ENCODE results near the gene MARCHF7.

The MARCHF7 gene

DNA sequence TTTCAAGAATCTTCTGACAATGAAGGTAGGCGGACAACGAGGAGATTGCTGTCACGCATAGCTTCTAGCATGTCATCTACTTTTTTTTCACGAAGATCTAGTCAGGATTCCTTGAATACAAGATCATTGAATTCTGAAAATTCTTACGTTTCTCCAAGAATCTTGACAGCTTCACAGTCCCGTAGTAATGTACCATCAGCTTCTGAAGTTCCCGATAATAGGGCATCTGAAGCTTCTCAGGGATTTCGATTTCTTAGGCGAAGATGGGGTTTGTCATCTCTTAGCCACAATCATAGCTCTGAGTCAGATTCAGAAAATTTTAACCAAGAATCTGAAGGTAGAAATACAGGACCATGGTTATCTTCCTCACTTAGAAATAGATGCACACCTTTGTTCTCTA lies 35.8 kb downstream of the MARCHF7 start:
- Histone ChIP-seq H3K9ac (no peak overlapping the region), H3K9me3 (replicated peaks in 1 of 11) (peaks cover 0 to 6% (median 0%) of the 10 kb centered on the region in 11 experiments; a peak in 1 of 22 replicates), H3K4me1 (peaks cover 0 to 23% (median 3%) of the 10 kb centered on the region in 10 experiments; a peak in 12 of 20 replicates), H3K27ac (no peak overlapping the region), H3K36me3 (peaks cover 91 to 100% (median 99%) of the 10 kb centered on the region in 11 experiments), H3K4me2 (no peak overlapping the region), H3K4me3 (no peak overlapping the region), H3K27me3 (no peaks in the 10 kb centered on the region), H4K20me1 (peaks cover 28 to 97% (median 65%) of the 10 kb centered on the region in 11 experiments; a peak in 20 of 22 replicates)
- TF ChIP-seq Cebpa-rat (IDR thresholded peaks at IDR 0.05): no peak

DNA sequence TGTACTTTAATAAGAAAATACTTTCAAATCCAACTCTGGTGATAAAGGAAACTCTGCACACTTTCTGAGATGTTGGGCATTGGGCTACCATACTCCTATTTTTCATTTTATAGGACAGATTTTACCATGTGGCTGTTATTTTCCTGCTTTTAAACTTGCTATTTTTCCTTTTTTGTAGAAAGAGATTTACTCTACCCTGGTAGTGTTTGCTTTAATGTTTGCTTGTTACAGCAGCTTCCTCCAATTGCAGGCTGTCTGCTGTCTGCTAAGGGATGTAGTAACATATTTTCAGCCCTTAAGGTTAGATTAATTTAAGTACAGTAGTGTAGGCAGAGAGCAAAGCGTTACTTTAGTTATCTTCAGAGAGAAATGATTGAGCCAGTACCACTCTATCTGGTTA lies 38.6 kb downstream of the MARCHF7 start:
- Histone ChIP-seq H4K20me1 (peaks cover 33 to 99% (median 75%) of the 10 kb centered on the region in 11 experiments; a peak in 20 of 22 replicates), H3K9me3 (replicated peaks in 1 of 11) (peaks cover 0 to 6% (median 0%) of the 10 kb centered on the region in 11 experiments; a peak in 1 of 22 replicates), H3K36me3 (peaks cover 85 to 100% (median 98%) of the 10 kb centered on the region in 11 experiments), H3K27me3 (no peaks in the 10 kb centered on the region), H3K4me1 (peaks cover 0 to 44% (median 15%) of the 10 kb centered on the region in 10 experiments; a peak in 13 of 20 replicates), H3K27ac (no peak overlapping the region), H3K4me3 (no peak overlapping the region), H3K9ac (no peak overlapping the region), H3K4me2 (no peak overlapping the region)
- TF ChIP-seq Cebpa-rat (IDR thresholded peaks at IDR 0.05): no peak

DNA sequence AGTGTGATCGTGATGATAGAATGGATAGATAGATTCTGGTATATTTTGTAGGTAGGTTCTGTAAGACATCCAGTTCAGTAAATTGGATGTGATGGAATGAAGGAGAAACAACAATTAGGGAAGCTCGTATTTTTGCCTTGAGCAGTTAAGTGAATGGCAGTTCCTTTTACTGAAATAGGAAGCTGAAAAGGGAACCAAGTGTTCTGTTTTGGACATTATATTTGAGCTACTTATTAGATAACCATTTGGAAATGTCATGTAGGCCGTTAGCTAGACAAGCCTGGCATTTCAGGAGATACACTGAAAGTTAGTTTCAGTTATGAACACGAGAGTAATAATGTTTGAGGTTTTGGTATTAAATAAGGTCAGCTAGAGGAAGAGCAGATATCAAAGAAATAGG lies 41.5 kb downstream of the MARCHF7 start:
- Histone ChIP-seq H3K27ac (peak overlapping the region in 8 of 11 experiments; percentile 14 to 55 (median 36); a peak in 11 of 22 replicates), H3K9me3 (replicated peaks in 1 of 11) (no peaks in the 10 kb centered on the region), H4K20me1 (peaks cover 40 to 99% (median 91%) of the 10 kb centered on the region in 11 experiments; a peak in 20 of 22 replicates), H3K4me1 (peaks cover 0 to 44% (median 15%) of the 10 kb centered on the region in 10 experiments; a peak in 13 of 20 replicates), H3K27me3 (no peaks in the 10 kb centered on the region), H3K9ac (0 out of 22 replicates have a peak overlapping the region, but pooled peaks of 1 of the 11 experiments have one; percentile 8), H3K4me2 (peak overlapping the region in 7 of 11 experiments; percentile 8 to 84 (median 49); a peak in 12 of 22 replicates), H3K36me3 (peaks cover 86 to 100% (median 98%) of the 10 kb centered on the region in 11 experiments), H3K4me3 (no peak overlapping the region)
- TF ChIP-seq Cebpa-rat (IDR thresholded peaks at IDR 0.05): no peak

DNA sequence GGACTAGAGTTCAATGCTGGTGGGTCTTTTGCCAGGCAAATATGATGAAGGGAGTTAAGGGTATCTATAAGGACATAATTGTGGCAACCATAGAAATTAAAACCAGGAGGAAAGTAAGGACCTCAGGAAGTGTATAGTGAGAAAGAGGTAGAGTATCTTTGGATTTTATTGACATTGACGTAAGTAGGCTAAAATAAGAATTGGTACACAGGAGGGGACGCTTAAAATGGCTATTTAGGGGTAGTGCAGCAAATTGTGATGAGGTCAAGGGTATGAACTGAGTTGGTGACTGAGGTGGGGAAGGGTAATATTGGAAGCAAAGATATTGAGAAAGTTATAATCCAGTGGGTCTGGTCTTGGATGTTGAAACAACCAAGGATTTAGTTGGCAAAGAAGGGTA lies 42.7 kb downstream of the MARCHF7 start:
- peaks cover 0 to 44% (median 15%) of the 10 kb centered on the region in 10 experiments; a peak in 13 of 20 replicates for H3K4me1 ChIP-seq
- H3K27ac ChIP-seq: no peak overlapping the region
- no peaks in the 10 kb centered on the region for H3K27me3 ChIP-seq
- H3K4me2 ChIP-seq: peak overlapping the region in 1 of 11 experiments; percentile 74; a peak in 2 of 22 replicates
- H3K9ac ChIP-seq: no peak overlapping the region
- TF ChIP-seq Cebpa-rat (IDR thresholded peaks at IDR 0.05): no peak
- no peak overlapping the region for H3K4me3 ChIP-seq
- H3K36me3 ChIP-seq: peaks cover 86 to 100% (median 98%) of the 10 kb centered on the region in 11 experiments
- H4K20me1 ChIP-seq: peaks cover 37 to 100% (median 95%) of the 10 kb centered on the region in 11 experiments; a peak in 21 of 22 replicates
- no peaks in the 10 kb centered on the region for H3K9me3 ChIP-seq (replicated peaks in 1 of 11)

DNA sequence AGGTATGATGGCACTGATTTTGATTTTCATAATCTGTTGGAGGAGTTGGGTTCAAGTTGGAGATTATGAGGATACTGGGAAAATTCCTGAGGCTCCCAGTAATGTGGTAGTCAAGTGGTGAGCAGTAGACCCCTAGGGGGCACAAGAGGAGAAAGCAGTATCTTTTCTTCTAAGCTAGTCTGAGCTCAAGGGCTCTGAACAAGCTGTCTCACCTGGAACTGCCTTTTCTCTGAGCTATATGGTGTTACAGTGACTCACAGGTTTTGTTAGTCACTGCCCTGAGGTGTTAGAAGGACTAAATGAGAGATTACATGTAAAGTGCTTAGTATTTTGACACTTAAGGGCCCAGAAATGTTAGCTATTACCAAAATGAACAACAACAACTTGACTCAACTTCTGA lies 43.5 kb downstream of the MARCHF7 start:
- no peak overlapping the region for H3K9ac ChIP-seq
- no peak overlapping the region for H3K27ac ChIP-seq
- H4K20me1 ChIP-seq: peaks cover 34 to 100% (median 95%) of the 10 kb centered on the region in 11 experiments; a peak in 21 of 22 replicates
- H3K4me3 ChIP-seq: no peak overlapping the region
- TF ChIP-seq Cebpa-rat (IDR thresholded peaks at IDR 0.05): no peak
- no peaks in the 10 kb centered on the region for H3K9me3 ChIP-seq (replicated peaks in 1 of 11)
- peaks cover 0 to 43% (median 15%) of the 10 kb centered on the region in 10 experiments; a peak in 13 of 20 replicates for H3K4me1 ChIP-seq
- no peaks in the 10 kb centered on the region for H3K27me3 ChIP-seq
- H3K36me3 ChIP-seq: peaks cover 88 to 100% (median 98%) of the 10 kb centered on the region in 11 experiments
- no peak overlapping the region for H3K4me2 ChIP-seq

DNA sequence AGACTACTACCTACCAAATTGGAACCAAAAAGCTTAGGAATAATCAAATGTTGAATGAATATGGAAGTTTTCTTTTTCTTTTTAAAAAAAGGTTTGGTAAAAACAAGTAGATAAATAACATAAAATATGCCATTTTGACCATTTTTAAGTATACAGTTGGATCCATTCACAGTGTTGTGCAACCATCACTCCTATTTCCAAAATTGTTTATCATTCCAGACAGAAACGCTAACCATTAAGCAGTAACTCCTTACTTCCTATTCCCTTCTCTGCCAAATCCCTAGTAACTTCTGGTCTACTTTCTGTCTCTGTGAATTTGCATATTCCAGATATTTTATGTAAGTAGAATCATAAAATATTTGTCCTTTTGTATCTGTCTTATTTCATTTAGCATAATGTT lies 45.9 kb downstream of the MARCHF7 start:
- Histone ChIP-seq H3K27me3 (no peaks in the 10 kb centered on the region), H4K20me1 (peaks cover 30 to 98% (median 86%) of the 10 kb centered on the region in 11 experiments; a peak in 21 of 22 replicates), H3K9me3 (replicated peaks in 1 of 11) (no peaks in the 10 kb centered on the region), H3K4me3 (no peak overlapping the region), H3K27ac (no peak overlapping the region), H3K36me3 (peaks cover 90 to 100% (median 98%) of the 10 kb centered on the region in 11 experiments), H3K9ac (no peak overlapping the region), H3K4me1 (peaks cover 0 to 19% (median 11%) of the 10 kb centered on the region in 10 experiments; a peak in 13 of 20 replicates), H3K4me2 (no peak overlapping the region)
- no peak for TF ChIP-seq Cebpa-rat (IDR thresholded peaks at IDR 0.05)

DNA sequence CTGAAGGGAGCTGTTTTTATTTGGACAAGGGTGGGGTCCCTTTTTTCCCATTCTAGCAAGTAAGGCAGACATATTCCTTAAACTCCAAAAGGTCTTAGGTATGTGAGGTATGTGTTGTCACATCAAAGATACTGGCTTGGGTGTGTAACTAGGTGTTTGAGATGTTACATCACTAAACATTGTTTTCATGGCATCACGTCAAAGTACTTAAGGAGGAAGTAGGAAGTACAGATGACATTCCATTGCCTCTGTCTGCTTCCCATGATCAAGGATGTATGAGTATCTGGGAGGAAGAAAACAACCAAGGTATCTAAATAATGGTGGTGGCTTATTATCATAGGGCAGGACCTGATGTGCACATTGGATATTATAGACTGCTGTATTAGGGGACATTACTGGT lies 46.4 kb downstream of the MARCHF7 start:
- TF ChIP-seq Cebpa-rat (IDR thresholded peaks at IDR 0.05): no peak
- Histone ChIP-seq H3K27ac (no peak overlapping the region), H3K4me1 (peaks cover 0 to 15% (median 6%) of the 10 kb centered on the region in 10 experiments; a peak in 11 of 20 replicates), H4K20me1 (peaks cover 29 to 98% (median 82%) of the 10 kb centered on the region in 11 experiments; a peak in 21 of 22 replicates), H3K9me3 (replicated peaks in 1 of 11) (no peaks in the 10 kb centered on the region), H3K36me3 (peaks cover 95 to 100% (median 97%) of the 10 kb centered on the region in 11 experiments), H3K4me3 (no peak overlapping the region), H3K9ac (no peak overlapping the region), H3K27me3 (no peaks in the 10 kb centered on the region), H3K4me2 (no peak overlapping the region)

DNA sequence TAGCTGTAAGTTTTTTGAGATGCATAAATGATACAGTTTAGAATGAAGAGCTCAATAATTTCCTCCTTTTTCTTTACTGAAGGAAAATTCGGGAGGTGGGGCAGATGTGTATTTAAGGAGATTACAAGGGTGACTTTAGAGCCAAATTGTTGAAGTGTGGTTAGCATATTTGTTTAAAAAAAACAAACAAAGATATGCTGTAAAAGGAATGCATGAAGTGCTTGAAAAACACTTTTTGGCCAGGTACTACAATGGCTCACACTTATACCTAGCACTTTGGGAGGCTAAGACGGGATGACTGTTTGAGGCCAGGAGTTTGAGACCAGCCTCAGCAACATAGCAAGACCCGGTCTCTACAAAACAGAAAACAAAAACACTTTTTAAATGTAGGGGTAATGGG lies 47.3 kb downstream of the MARCHF7 start:
- peaks cover 0 to 6% (median 0%) of the 10 kb centered on the region in 10 experiments; a peak in 5 of 20 replicates for H3K4me1 ChIP-seq
- H3K36me3 ChIP-seq: peaks cover 95 to 100% (median 99%) of the 10 kb centered on the region in 11 experiments
- H3K9me3 ChIP-seq (replicated peaks in 1 of 11): no peaks in the 10 kb centered on the region
- H3K4me2 ChIP-seq: no peak overlapping the region
- H3K27ac ChIP-seq: no peak overlapping the region
- no peaks in the 10 kb centered on the region for H3K27me3 ChIP-seq
- no peak overlapping the region for H3K4me3 ChIP-seq
- H4K20me1 ChIP-seq: peaks cover 27 to 98% (median 74%) of the 10 kb centered on the region in 11 experiments; a peak in 21 of 22 replicates
- no peak overlapping the region for H3K9ac ChIP-seq
- no peak for TF ChIP-seq Cebpa-rat (IDR thresholded peaks at IDR 0.05)

DNA sequence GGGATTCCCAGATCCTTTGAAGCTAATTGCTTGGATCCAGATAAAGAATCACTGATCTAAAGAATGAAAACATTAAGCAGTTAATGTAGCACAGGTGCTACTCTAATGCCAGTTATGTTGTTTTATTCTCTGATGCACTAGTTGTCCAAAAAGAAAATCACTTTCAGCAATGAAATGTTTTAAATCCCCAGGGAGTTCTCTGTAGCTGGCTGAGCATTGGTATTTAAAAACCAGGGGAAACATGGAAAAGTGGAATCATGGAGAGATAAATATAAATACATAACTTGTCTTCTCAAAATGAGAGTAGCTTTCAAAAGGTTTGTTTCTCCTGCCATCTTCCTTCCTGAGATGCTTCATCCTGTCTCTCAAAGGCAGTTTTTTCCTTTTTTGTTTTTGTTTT lies 48.0 kb downstream of the MARCHF7 start:
- Histone ChIP-seq H3K9me3 (replicated peaks in 1 of 11) (no peaks in the 10 kb centered on the region), H3K4me3 (no peak overlapping the region), H3K27me3 (no peaks in the 10 kb centered on the region), H4K20me1 (peaks cover 20 to 98% (median 66%) of the 10 kb centered on the region in 11 experiments; a peak in 21 of 22 replicates), H3K4me1 (no peaks in the 10 kb centered on the region), H3K4me2 (no peak overlapping the region), H3K9ac (no peak overlapping the region), H3K36me3 (peaks cover 95 to 100% (median 99%) of the 10 kb centered on the region in 11 experiments), H3K27ac (no peak overlapping the region)
- no peak for TF ChIP-seq Cebpa-rat (IDR thresholded peaks at IDR 0.05)
